ENCODE data around the gene TBC1D22A. TPM values are rescaled to one million over a fixed set of nuclear protein-coding genes. Genes with fewer than 3 reads are reported as not detected.
A peak's percentile ranks its signal among the peaks of the same experiment; 100 is the strongest.

The TBC1D22A gene
- total and polyA plus RNA-seq, 8 donors = 12.0 to 17.6 (median 15.3) TPM

DNA sequence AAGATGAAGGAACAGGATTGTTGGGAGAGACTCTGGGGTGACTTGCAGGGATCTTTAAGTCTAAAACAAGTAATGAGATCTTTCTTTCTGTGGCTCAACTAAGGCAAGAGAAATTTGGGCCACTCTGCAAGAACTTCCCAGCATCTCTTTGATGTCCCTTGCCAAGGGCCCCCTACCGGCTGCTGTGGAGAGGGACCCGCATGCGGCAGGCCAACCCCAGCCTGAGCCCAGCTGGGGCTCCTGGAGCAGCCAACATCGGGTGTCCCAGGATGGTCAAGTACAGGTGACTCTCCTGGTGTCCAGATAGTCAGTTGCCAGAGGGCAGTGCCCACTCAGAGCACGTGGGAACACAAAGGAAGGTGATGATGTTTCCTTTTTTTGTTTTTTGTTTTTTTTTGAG lies 363.2 kb downstream of the TBC1D22A start:
- WGBS, 2 donors = 85% methylated on average over 5 of the region's 5 CpGs
- FAIRE-seq = no peak
- H3K27me3 ChIP-seq = no peaks in the 10 kb centered on the region
- no peak overlapping the region for H3K27ac ChIP-seq
- intact Hi-C loops (cut with DNase I) = no loop called here
- no peaks in the 10 kb centered on the region for H3K4me1 ChIP-seq
- TF ChIP-seq, protein P1, sequence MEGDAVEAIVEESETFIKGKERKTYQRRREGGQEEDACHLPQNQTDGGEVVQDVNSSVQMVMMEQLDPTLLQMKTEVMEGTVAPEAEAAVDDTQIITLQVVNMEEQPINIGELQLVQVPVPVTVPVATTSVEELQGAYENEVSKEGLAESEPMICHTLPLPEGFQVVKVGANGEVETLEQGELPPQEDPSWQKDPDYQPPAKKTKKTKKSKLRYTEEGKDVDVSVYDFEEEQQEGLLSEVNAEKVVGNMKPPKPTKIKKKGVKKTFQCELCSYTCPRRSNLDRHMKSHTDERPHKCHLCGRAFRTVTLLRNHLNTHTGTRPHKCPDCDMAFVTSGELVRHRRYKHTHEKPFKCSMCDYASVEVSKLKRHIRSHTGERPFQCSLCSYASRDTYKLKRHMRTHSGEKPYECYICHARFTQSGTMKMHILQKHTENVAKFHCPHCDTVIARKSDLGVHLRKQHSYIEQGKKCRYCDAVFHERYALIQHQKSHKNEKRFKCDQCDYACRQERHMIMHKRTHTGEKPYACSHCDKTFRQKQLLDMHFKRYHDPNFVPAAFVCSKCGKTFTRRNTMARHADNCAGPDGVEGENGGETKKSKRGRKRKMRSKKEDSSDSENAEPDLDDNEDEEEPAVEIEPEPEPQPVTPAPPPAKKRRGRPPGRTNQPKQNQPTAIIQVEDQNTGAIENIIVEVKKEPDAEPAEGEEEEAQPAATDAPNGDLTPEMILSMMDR (IDR thresholded peaks at IDR 0.05) = no peak
- DNase-seq = peak in 1 of 6 donors; percentile 48
- H3K9me3 ChIP-seq = no peaks in the 10 kb centered on the region
- H3K36me3 ChIP-seq = no peaks in the 10 kb centered on the region
- H3K4me3 ChIP-seq = no peak overlapping the region
- ATAC-seq = no peak

DNA sequence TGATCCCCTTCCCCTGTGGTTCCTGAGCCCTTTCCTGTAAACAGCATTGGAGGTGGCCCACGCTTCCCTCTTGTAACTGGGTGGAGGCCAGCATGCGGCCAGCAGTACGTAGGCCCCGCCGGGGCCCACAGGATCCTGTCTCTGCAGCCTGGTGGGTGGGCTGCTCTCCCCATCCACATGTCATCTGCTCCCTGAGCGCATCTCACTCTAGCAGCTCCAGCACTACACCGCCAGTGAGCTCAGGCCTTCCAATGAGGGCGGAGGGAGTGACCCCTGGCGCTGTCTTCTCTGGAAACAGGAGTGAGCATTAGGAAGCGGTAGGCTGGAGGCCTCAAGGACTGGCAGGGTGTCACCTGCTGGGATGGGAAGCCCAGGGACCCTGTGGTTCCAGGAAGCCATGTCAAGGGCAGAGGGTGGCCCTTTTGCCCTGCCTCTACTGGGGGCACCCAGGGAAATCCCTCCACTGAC lies 363.9 kb downstream of the TBC1D22A start:
- WGBS, 2 donors = 94 to 95% methylated on average over 10 of the region's 10 CpGs
- ATAC-seq = peak in 1 of 4 donors; percentile 37

DNA sequence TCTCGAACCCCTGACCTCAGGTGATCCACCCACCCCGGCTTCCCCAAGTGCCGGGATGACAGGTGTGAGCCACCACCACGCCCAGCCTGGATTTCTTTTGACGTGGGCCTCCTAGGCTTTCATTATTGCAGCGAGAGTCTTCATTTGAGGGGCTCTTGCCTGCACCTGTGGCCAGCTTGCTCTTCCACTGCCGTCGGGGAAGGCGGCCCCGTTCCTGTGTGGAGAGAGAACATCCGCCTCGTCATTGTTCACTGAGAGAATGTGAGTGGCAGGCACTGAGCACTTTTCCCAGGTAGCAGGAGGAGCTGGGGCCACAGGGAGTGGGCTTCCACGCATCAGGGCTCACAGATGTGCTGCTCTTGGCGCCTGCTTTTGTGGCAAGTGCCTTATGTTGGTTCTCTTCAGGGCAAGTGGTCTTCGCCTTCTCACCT lies 365.0 kb downstream of the TBC1D22A start:
- H3K9me3 ChIP-seq = no peaks in the 10 kb centered on the region
- ATAC-seq = no peak

More for the DNA sequence above, 363.9 kb downstream of the TBC1D22A start:
- DNase-seq (peak in 2 of 6 donors; percentile 45 to 48), FAIRE-seq (no peak)
- Histone ChIP-seq H3K27me3 (no peaks in the 10 kb centered on the region), H3K27ac (no peak overlapping the region), H3K4me1 (no peaks in the 10 kb centered on the region), H3K9me3 (no peaks in the 10 kb centered on the region), H3K4me3 (no peak overlapping the region), H3K36me3 (no peaks in the 10 kb centered on the region)
- intact Hi-C loops (cut with DNase I) = no loop called here
- TF ChIP-seq, protein P1 (IDR thresholded peaks at IDR 0.05) = no peak

DNA sequence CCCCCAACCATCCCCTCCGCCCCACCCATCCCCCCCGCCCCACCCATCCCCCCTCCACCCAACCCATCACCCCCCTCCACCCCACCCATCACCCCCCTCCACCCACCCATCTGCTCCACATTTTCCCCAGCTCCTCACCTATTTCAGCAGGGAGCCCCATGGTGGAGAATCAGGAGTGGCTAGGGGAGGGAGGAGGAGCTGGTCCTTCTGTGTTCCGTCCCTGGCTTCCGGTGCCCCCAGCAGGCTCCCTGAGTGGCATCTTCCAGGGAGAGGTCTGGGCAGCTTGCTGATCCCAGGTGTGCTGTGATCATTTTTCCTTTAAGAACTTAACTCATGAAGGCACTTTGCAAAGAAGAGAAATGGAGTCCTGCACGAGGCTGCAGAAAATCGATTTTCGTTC lies 365.8 kb downstream of the TBC1D22A start:
- H3K27ac ChIP-seq = no peak overlapping the region
- 76 to 84% methylated on average over 5 of the region's 7 CpGs for WGBS, 2 donors
- peak in 2 of 6 donors; percentile 21 to 38 for DNase-seq
- no peak overlapping the region for H3K4me3 ChIP-seq
- no peak for ATAC-seq
- H3K36me3 ChIP-seq = no peaks in the 10 kb centered on the region
- no peak for FAIRE-seq
- intact Hi-C loops (cut with DNase I) = no loop called here
- H3K9me3 ChIP-seq = no peaks in the 10 kb centered on the region
- H3K4me1 ChIP-seq = no peaks in the 10 kb centered on the region
- TF ChIP-seq, protein P1 (IDR thresholded peaks at IDR 0.05) = no peak
- H3K27me3 ChIP-seq = no peaks in the 10 kb centered on the region

More for the DNA sequence above, 365.0 kb downstream of the TBC1D22A start:
- H3K4me3 ChIP-seq = no peak overlapping the region
- no peaks in the 10 kb centered on the region for H3K27me3 ChIP-seq
- DNase-seq = peak in 2 of 6 donors; percentile 46 to 59
- no peaks in the 10 kb centered on the region for H3K36me3 ChIP-seq
- 95% methylated on average over 15 of the region's 15 CpGs for WGBS, 2 donors
- no peak overlapping the region for H3K27ac ChIP-seq
- H3K4me1 ChIP-seq = no peaks in the 10 kb centered on the region
- TF ChIP-seq, protein P1 (IDR thresholded peaks at IDR 0.05) = no peak
- FAIRE-seq = no peak
- intact Hi-C loops (cut with DNase I) = no loop called here

DNA sequence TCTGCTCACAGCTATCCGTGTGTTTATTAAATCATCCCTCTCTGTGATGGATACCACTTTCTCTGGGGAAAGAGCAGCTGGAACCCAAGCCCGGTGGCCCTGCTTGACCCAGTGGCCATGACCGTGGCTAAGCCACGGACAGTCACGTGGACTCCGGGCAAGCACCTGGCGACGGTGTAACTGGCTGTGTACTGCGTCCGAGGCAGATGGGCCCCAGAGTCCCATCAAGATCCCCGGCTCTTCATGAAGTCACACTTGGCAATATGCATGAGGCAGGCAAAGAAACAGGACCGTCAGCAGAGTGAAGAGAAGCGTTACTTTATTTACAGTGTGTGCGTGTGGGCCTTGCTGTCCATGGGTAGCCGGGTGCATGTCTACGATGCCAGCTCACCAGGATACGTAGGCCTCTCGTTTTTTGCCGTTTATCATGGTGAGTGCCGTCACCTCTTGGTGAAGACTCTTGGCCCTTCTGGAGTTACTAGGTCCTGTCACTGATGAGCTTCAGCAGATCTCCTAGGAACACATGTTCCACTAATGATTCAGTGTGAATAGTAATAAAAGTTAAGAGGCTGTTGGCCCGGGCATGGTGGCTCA lies 366.3 kb downstream of the TBC1D22A start:
- Histone ChIP-seq H3K4me3 (no peak overlapping the region), H3K4me1 (no peaks in the 10 kb centered on the region), H3K9me3 (no peaks in the 10 kb centered on the region), H3K36me3 (no peaks in the 10 kb centered on the region), H3K27me3 (no peaks in the 10 kb centered on the region), H3K27ac (no peak overlapping the region)
- peak in 2 of 6 donors; percentile 38 to 39 for DNase-seq
- no peak for ATAC-seq
- 96 to 97% methylated on average over 21 of the region's 21 CpGs for WGBS, 2 donors
- intact Hi-C loops (cut with DNase I) = no loop called here
- FAIRE-seq = no peak
- TF ChIP-seq, protein P1 (IDR thresholded peaks at IDR 0.05) = no peak
